CD4-positive, CD25-positive, alpha-beta regulatory T cell (primary cell): ENCODE results near the gene EIF5. TPM values are rescaled to one million over a fixed set of nuclear protein-coding genes. Genes with fewer than 3 reads are reported as not detected.
A peak's percentile ranks its signal among the peaks of the same experiment; 100 is the strongest.

Source experiments
- ATAC-seq, 2 donors: fragments of 150-1000 bp; cut with Tn5 transposase; one replicate each; pipeline ENCODE4 v1.10.0; 2021; ENCODE audit warnings: low read depth in 2 of 2, moderate number of reproducible peaks in 2 of 2, moderate library complexity in 1 of 2
- DNase-seq, 3 donors: peaks; one replicate each; pipeline versions ENCODE4 v3.0.0 to v3.0.0-alpha.2; 2012 to 2022; ENCODE audit warnings: mixed read lengths in 1 of 3
- H3K27ac ChIP-seq: one replicate; pipeline ENCODE4 v1.7.0; 2013; ENCODE audit warnings: mild to moderate bottlenecking, low read length; ENCODE audit not compliant: insufficient read depth, poor library complexity, severe bottlenecking
- H3K27me3 ChIP-seq: one replicate; pipeline ENCODE4 v1.7.0; 2013; ENCODE audit warnings: low read length; ENCODE audit not compliant: control insufficient read depth, insufficient read depth
- H3K36me3 ChIP-seq: one replicate; pipeline ENCODE4 v1.7.0; 2013; ENCODE audit warnings: mild to moderate bottlenecking, low read length, moderate library complexity; ENCODE audit not compliant: control insufficient read depth, insufficient read depth
- H3K4me1 ChIP-seq: 2 replicates; pipeline ENCODE4 v1.7.0; 2013; ENCODE audit warnings: mild to moderate bottlenecking, low read length; ENCODE audit not compliant: insufficient read depth, control insufficient read depth, poor library complexity, severe bottlenecking
- H3K4me3 ChIP-seq: one replicate; pipeline ENCODE4 v1.7.0; 2013; ENCODE audit warnings: low read depth, mild to moderate bottlenecking, low read length, moderate library complexity
- H3K9me3 ChIP-seq, 2 experiments: 1 replicate in 1 of 2; 2 replicates in 1 of 2; pipeline ENCODE4 v1.7.0; 2013; ENCODE audit warnings: low read length in 2 of 2, mild to moderate bottlenecking in 1 of 2, moderate library complexity in 1 of 2; ENCODE audit not compliant: control insufficient read depth in 2 of 2
- H3K27ac Mint-ChIP-seq, 3 donors: one replicate each; pipeline ENCODE4 v1.8.0; 2020 to 2022; ENCODE audit warnings: mild to moderate bottlenecking in 3 of 3, mixed read lengths in 3 of 3, moderate library complexity in 2 of 3
- H3K27me3 Mint-ChIP-seq: one replicate; pipeline ENCODE4 v1.8.0; 2022; ENCODE audit warnings: mild to moderate bottlenecking, mixed read lengths
- H3K36me3 Mint-ChIP-seq: one replicate; pipeline ENCODE4 v1.8.0; 2020; ENCODE audit warnings: mixed read lengths
- H3K4me1 Mint-ChIP-seq, 4 donors: one replicate each; pipeline ENCODE4 v1.8.0; 2020 to 2022; ENCODE audit warnings: mixed read lengths in 4 of 4, mild to moderate bottlenecking in 1 of 4
- H3K4me3 Mint-ChIP-seq, 4 donors: one replicate each; pipeline ENCODE4 v1.8.0; 2020 to 2022; ENCODE audit warnings: mild to moderate bottlenecking in 4 of 4, mixed read lengths in 4 of 4, moderate library complexity in 3 of 4
- H3K9me3 Mint-ChIP-seq, 7 donors: one replicate each; pipeline ENCODE4 v1.8.0; 2020 to 2022; ENCODE audit warnings: mixed read lengths in 7 of 7, mild to moderate bottlenecking in 3 of 7, moderate library complexity in 2 of 7
- polyA plus RNA-seq, 4 donors: library from polyadenylated mRNA; unstranded; fragments of 300-500 nt; fragmentation: Illumina TruSeq; gene quantifications; one replicate each; pipeline ENCODE4 v1.2.3, GENCODE V29; 2021
- total RNA-seq: library from RNA; stranded (reverse); gene quantifications from one replicate; pipeline ENCODE4 v1.2.3, GENCODE V29; 2022

The EIF5 gene
- total and polyA plus RNA-seq, 5 donors from 2014 or later, result 364 to 675 (median 373) TPM

GRCh38 chr14:103290494-103290893 is 43.5 kb upstream of the EIF5 start:
- H3K9me3 ChIP-seq, result no peaks in the 10 kb centered on the region
- Mint-ChIP-seq H3K4me3 (no peak overlapping the region), H3K27me3 (peaks cover 51% of the 10 kb centered on the region), H3K9me3 (peaks cover 0 to 2% (median 0%) of the 10 kb centered on the region in 7 donors), H3K4me1 (peaks cover 0 to 2% (median 0%) of the 10 kb centered on the region in 4 donors), H3K27ac (no peak overlapping the region), H3K36me3 (no peaks in the 10 kb centered on the region)
- ATAC-seq (no peak), DNase-seq (no peak)
- no peaks in the 10 kb centered on the region for H3K4me1 ChIP-seq
- no peaks in the 10 kb centered on the region for H3K36me3 ChIP-seq
- no peak overlapping the region for H3K4me3 ChIP-seq
- no peak overlapping the region for H3K27ac ChIP-seq
- no peaks in the 10 kb centered on the region for H3K27me3 ChIP-seq

GRCh38 chr14:103290961-103291360 is 43.1 kb upstream of the EIF5 start:
- H3K4me1 ChIP-seq, result no peaks in the 10 kb centered on the region
- no peaks in the 10 kb centered on the region for H3K9me3 ChIP-seq
- H3K9me3 Mint-ChIP-seq, result peaks cover 0 to 2% (median 0%) of the 10 kb centered on the region in 7 donors
- H3K27ac Mint-ChIP-seq, result no peak overlapping the region
- no peaks in the 10 kb centered on the region for H3K36me3 ChIP-seq
- H3K27me3 ChIP-seq, result no peaks in the 10 kb centered on the region
- peaks cover 0 to 2% (median 0%) of the 10 kb centered on the region in 4 donors for H3K4me1 Mint-ChIP-seq
- H3K27ac ChIP-seq, result no peak overlapping the region
- H3K4me3 ChIP-seq, result no peak overlapping the region
- H3K4me3 Mint-ChIP-seq, result no peak overlapping the region
- no peak for DNase-seq
- H3K36me3 Mint-ChIP-seq, result no peaks in the 10 kb centered on the region
- H3K27me3 Mint-ChIP-seq, result peaks cover 48% of the 10 kb centered on the region
- ATAC-seq, result no peak

- ATAC-seq, result peak; percentile 76 to 78
These were observed 41.3 kb upstream of the EIF5 start for GRCh38 chr14:103292426-103293374.

GRCh38 chr14:103293465-103293864 is 40.6 kb upstream of the EIF5 start:
- H3K27me3 Mint-ChIP-seq, result peaks cover 30% of the 10 kb centered on the region
- ATAC-seq, result no peak

More at GRCh38 chr14:103292426-103293374, 41.3 kb upstream of the EIF5 start:
- H3K4me3 ChIP-seq, result no peak overlapping the region
- Mint-ChIP-seq H3K9me3 (peaks cover 0 to 2% (median 0%) of the 10 kb centered on the region in 7 donors), H3K27ac (no peak overlapping the region), H3K27me3 (peaks cover 34% of the 10 kb centered on the region), H3K4me3 (no peak overlapping the region), H3K36me3 (no peaks in the 10 kb centered on the region), H3K4me1 (peaks cover 0 to 2% (median 0%) of the 10 kb centered on the region in 4 donors)
- no peaks in the 10 kb centered on the region for H3K9me3 ChIP-seq
- no peaks in the 10 kb centered on the region for H3K27me3 ChIP-seq
- no peak overlapping the region for H3K27ac ChIP-seq
- H3K4me1 ChIP-seq, result no peaks in the 10 kb centered on the region
- no peaks in the 10 kb centered on the region for H3K36me3 ChIP-seq
- peak; percentile 53 to 61 (median 60) for DNase-seq

GRCh38 chr14:103294091-103294490 is 39.9 kb upstream of the EIF5 start:
- H3K4me3 ChIP-seq, result no peak overlapping the region
- DNase-seq (no peak), ATAC-seq (no peak)
- no peak overlapping the region for H3K27ac ChIP-seq
- Mint-ChIP-seq H3K4me3 (no peak overlapping the region), H3K9me3 (no peaks in the 10 kb centered on the region), H3K27ac (no peak overlapping the region), H3K27me3 (peaks cover 31% of the 10 kb centered on the region), H3K4me1 (peaks cover 0 to 2% (median 0%) of the 10 kb centered on the region in 4 donors), H3K36me3 (no peaks in the 10 kb centered on the region)
- no peaks in the 10 kb centered on the region for H3K9me3 ChIP-seq
- H3K4me1 ChIP-seq, result no peaks in the 10 kb centered on the region
- H3K36me3 ChIP-seq, result no peaks in the 10 kb centered on the region
- H3K27me3 ChIP-seq, result no peaks in the 10 kb centered on the region

More at GRCh38 chr14:103293465-103293864, 40.6 kb upstream of the EIF5 start:
- Mint-ChIP-seq H3K9me3 (no peaks in the 10 kb centered on the region), H3K4me3 (no peak overlapping the region), H3K27ac (no peak overlapping the region), H3K36me3 (no peaks in the 10 kb centered on the region), H3K4me1 (peaks cover 0 to 2% (median 0%) of the 10 kb centered on the region in 4 donors)
- Histone ChIP-seq H3K27ac (no peak overlapping the region), H3K4me3 (no peak overlapping the region), H3K9me3 (no peaks in the 10 kb centered on the region), H3K36me3 (no peaks in the 10 kb centered on the region), H3K4me1 (no peaks in the 10 kb centered on the region), H3K27me3 (no peaks in the 10 kb centered on the region)
- no peak for DNase-seq

GRCh38 chr14:103296007-103296406 is 38.0 kb upstream of the EIF5 start:
- Mint-ChIP-seq H3K9me3 (no peaks in the 10 kb centered on the region), H3K4me3 (no peak overlapping the region), H3K36me3 (no peaks in the 10 kb centered on the region), H3K27ac (no peak overlapping the region), H3K27me3 (peaks cover 35% of the 10 kb centered on the region), H3K4me1 (peaks cover 0 to 2% (median 0%) of the 10 kb centered on the region in 4 donors)
- H3K27ac ChIP-seq, result no peak overlapping the region
- no peak for DNase-seq
- no peaks in the 10 kb centered on the region for H3K4me1 ChIP-seq
- no peaks in the 10 kb centered on the region for H3K9me3 ChIP-seq
- H3K27me3 ChIP-seq, result no peaks in the 10 kb centered on the region
- no peak overlapping the region for H3K4me3 ChIP-seq
- no peaks in the 10 kb centered on the region for H3K36me3 ChIP-seq
- ATAC-seq, result no peak

- Histone ChIP-seq H3K27me3 (no peaks in the 10 kb centered on the region), H3K9me3 (no peaks in the 10 kb centered on the region), H3K27ac (no peak overlapping the region), H3K36me3 (no peaks in the 10 kb centered on the region), H3K4me1 (no peaks in the 10 kb centered on the region), H3K4me3 (no peak overlapping the region)
- ATAC-seq (no peak), DNase-seq (no peak)
- Mint-ChIP-seq H3K4me1 (peaks cover 0 to 2% (median 0%) of the 10 kb centered on the region in 4 donors), H3K27me3 (peaks cover 31% of the 10 kb centered on the region), H3K4me3 (no peak overlapping the region), H3K9me3 (no peaks in the 10 kb centered on the region), H3K36me3 (no peaks in the 10 kb centered on the region), H3K27ac (no peak overlapping the region)
These were observed 37.0 kb upstream of the EIF5 start for GRCh38 chr14:103296987-103297386.
